Ovary (tissue), 3 donors: Measurements from ENCODE around the gene SUB1.

ENCODE experiments used
- CTCF ChIP-seq, 3 donors: fragments of 450-650 bp in 2 of 3; fragments of 200-600 bp in 1 of 3; IDR thresholded peaks; one replicate each; pipeline versions ENCODE4 v1.5.1 to v1.8.0; 2016 to 2022; ENCODE audit warnings: antibody characterized with exemption in 3 of 3, mild to moderate bottlenecking in 1 of 3
- EP300 ChIP-seq: sonication (generic); formaldehyde crosslinking; IDR thresholded peaks from one replicate; pipeline ENCODE4 v1.6.1; 2017; ENCODE audit warnings: antibody characterized with exemption
- POLR2A ChIP-seq: fragments of 450-650 bp; IDR thresholded peaks from one replicate; pipeline ENCODE4 v1.6.1; 2017; ENCODE audit warnings: antibody characterized with exemption, mild to moderate bottlenecking, moderate library complexity
- donor health status: DM: no; HTN: no; CAD: no.

DNA sequence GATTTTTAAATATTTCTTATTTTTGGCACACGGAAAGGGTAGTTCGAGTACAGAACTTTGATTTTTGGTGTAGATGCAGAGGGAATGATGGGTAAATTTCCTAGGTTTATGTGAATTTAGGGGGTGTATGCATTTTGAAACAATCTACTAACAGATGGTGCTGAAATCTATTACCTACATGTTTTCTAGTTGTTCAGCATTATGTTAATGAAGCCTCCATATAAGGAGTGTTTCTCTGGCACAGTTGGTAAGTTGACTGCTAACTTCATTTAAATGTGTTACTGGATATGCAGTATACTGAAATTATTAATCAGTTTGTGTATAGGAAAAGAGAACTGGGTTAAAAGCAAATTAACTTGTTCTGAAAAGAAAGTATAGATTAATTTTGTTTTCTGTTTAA is 17.5 kb downstream of the SUB1 start:
- TF ChIP-seq CTCF (IDR thresholded peaks at IDR 0.05) (no peak), POLR2A (no peak), EP300 (no peak)
